ENCODE data around the gene TADA3. TPM values are rescaled to one million over a fixed set of nuclear protein-coding genes. Genes with fewer than 3 reads are reported as not detected.

The TADA3 gene
- total RNA-seq, 2 donors from 2014 or later, result 105 to 112 TPM

DNA sequence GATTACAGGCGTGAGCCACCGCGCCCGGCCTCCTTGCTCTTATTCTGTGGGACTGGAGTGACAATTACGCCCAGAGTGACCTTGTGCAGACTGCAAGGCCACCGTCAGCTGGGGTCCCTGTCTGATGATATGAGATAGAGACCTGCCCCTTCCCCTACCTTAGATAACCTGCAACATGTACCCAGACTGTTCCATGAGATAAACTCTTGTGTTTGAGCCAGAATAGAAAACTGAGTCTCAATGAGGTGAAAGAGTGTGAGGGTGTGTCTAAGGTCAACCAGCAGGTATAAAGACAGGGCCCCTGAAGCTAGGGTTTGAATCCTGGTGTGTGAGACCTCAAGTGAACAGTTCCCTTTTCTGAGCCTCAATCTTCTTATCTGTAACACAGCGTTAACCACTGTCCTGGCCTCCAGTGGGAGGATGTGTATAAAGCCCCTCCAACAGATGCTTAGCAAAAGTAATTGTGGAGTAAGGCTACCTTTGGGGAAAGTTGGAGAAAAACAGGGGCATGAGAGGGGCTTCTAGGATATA is 6.0 kb downstream of the TADA3 start:
- Mint-ChIP-seq H3K27me3 (ENCODE audit: low read depth) (no peaks in the 10 kb centered on the region), H3K4me1 (ENCODE audit: low read depth) (peaks cover 72% of the 10 kb centered on the region), H3K27ac (peak overlapping the region; percentile 39), H3K4me3 (no peak overlapping the region), H3K36me3 (ENCODE audit: insufficient read depth in 2 of 2) (peaks cover 27 to 41% of the 10 kb centered on the region in 2 donors), H3K9me3 (no peaks in the 10 kb centered on the region)
- DNase-seq (no peak), ATAC-seq (replicated peaks in 1 of 2) (no peak)

DNA sequence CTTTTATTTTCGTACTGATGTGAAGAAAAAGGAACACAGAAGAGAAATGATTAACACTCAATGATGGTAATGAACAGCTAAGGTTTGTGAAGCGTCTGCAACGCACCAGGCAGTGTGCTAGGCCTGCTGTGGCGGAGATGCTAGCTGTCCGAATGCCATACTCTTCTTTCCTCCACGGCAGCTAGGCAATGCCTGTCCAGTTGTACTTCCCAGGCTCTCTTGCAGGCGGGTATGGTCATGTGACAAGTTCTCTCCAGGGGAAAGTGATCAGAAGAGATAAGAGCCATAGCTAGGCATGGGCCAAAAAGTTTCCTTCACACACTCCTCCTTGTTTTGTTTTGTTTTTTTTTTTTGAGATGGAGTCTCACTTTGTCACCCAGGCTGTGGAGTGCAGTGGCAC is 6.7 kb downstream of the TADA3 start:
- H3K36me3 Mint-ChIP-seq (ENCODE audit: insufficient read depth in 2 of 2), result peaks cover 27 to 46% of the 10 kb centered on the region in 2 donors
- H3K27ac Mint-ChIP-seq, result no peak overlapping the region
- H3K27me3 Mint-ChIP-seq (ENCODE audit: low read depth), result no peaks in the 10 kb centered on the region
- ATAC-seq (replicated peaks in 1 of 2) (no peak), DNase-seq (no peak)
- H3K4me1 Mint-ChIP-seq (ENCODE audit: low read depth), result peaks cover 72% of the 10 kb centered on the region
- H3K9me3 Mint-ChIP-seq, result no peaks in the 10 kb centered on the region
- no peak overlapping the region for H3K4me3 Mint-ChIP-seq

DNA sequence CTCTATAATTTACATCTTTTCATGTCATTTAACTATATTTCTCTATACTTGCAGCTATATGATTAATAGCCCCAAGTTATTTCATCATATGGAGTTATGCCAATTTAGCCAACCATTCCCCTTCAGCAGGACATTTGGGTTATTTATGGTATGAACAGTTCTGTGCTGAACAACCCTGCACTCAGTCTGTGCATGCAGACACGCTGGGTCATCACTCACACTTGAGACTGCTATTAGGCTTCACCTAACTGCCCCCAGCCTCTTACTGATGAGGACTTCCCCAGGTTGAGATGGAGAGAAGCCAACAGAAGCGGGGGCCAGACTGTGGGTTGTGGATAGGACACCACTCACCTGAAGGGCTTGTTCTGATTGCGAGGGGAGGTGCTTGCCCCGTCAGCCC is 7.3 kb downstream of the TADA3 start:
- Mint-ChIP-seq H3K27ac (no peak overlapping the region), H3K27me3 (ENCODE audit: low read depth) (no peaks in the 10 kb centered on the region), H3K4me1 (ENCODE audit: low read depth) (peaks cover 72% of the 10 kb centered on the region), H3K4me3 (no peak overlapping the region), H3K36me3 (ENCODE audit: insufficient read depth in 2 of 2) (peaks cover 24 to 46% of the 10 kb centered on the region in 2 donors), H3K9me3 (no peaks in the 10 kb centered on the region)
- ATAC-seq (replicated peaks in 1 of 2), result no peak
- DNase-seq, result no peak

- Mint-ChIP-seq H3K9me3 (no peaks in the 10 kb centered on the region), H3K27ac (no peak overlapping the region), H3K36me3 (ENCODE audit: insufficient read depth in 2 of 2) (peaks cover 20 to 37% of the 10 kb centered on the region in 2 donors), H3K27me3 (ENCODE audit: low read depth) (no peaks in the 10 kb centered on the region), H3K4me3 (no peak overlapping the region), H3K4me1 (ENCODE audit: low read depth) (peaks cover 72% of the 10 kb centered on the region)
- no peak for ATAC-seq (replicated peaks in 1 of 2)
- no peak for DNase-seq
These were observed 8.3 kb downstream of the TADA3 start for GRCh38 chr3:9783954-9784353.

- Mint-ChIP-seq H3K36me3 (ENCODE audit: insufficient read depth in 2 of 2) (peaks cover 20 to 35% of the 10 kb centered on the region in 2 donors), H3K9me3 (peaks cover 0 to under 1% of the 10 kb centered on the region in 2 donors), H3K4me3 (no peak overlapping the region), H3K4me1 (ENCODE audit: low read depth) (peaks cover 73% of the 10 kb centered on the region), H3K27ac (peak overlapping the region; percentile 35), H3K27me3 (ENCODE audit: low read depth) (no peaks in the 10 kb centered on the region)
- ATAC-seq (replicated peaks in 1 of 2) (no peak), DNase-seq (no peak)
These were observed 9.5 kb downstream of the TADA3 start for GRCh38 chr3:9782770-9783169.

- Mint-ChIP-seq H3K27me3 (ENCODE audit: low read depth) (no peaks in the 10 kb centered on the region), H3K36me3 (ENCODE audit: insufficient read depth in 2 of 2) (peaks cover 17 to 33% of the 10 kb centered on the region in 2 donors), H3K4me1 (ENCODE audit: low read depth) (peaks cover 73% of the 10 kb centered on the region), H3K9me3 (peaks cover 0 to 3% of the 10 kb centered on the region in 2 donors), H3K4me3 (no peak overlapping the region), H3K27ac (peak overlapping the region; percentile 35)
- DNase-seq (no peak), ATAC-seq (replicated peaks in 1 of 2) (no peak)
These were observed 10.2 kb downstream of the TADA3 start for GRCh38 chr3:9781978-9782603.

DNA sequence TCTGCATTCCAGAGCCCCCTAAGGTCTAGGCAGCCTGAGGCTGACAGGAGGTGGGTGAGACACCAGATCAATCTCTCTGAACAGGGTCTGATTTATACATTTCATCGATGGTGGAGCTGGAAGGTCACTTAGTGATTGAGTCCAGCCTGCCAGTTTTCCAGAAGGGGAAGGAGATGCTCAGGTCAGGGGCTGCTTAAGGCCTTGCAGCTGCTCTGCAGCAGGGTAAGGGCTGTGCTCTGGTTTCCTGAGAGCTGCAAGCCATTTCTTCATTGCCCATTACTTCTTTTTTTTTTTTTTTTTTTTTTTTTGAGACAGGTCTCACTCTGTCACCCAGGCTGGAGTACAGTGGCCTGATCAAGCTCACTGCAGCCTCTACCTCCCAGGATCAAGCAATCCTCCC is 10.7 kb downstream of the TADA3 start:
- peaks cover 73% of the 10 kb centered on the region for H3K4me1 Mint-ChIP-seq (ENCODE audit: low read depth)
- peak overlapping the region; percentile 85 for H3K27ac Mint-ChIP-seq
- peaks cover 0 to 3% of the 10 kb centered on the region in 2 donors for H3K9me3 Mint-ChIP-seq
- H3K27me3 Mint-ChIP-seq (ENCODE audit: low read depth), result no peaks in the 10 kb centered on the region
- DNase-seq, result no peak
- ATAC-seq (replicated peaks in 1 of 2), result no peak
- H3K4me3 Mint-ChIP-seq, result peak overlapping the region in 1 of 2 donors; percentile 39
- peaks cover 17 to 30% of the 10 kb centered on the region in 2 donors for H3K36me3 Mint-ChIP-seq (ENCODE audit: insufficient read depth in 2 of 2)

- H3K4me3 Mint-ChIP-seq, result peak overlapping the region; percentile 42 to 82
- peaks cover 74% of the 10 kb centered on the region for H3K4me1 Mint-ChIP-seq (ENCODE audit: low read depth)
These were observed 11.4 kb downstream of the TADA3 start for GRCh38 chr3:9780910-9781309.

DNA sequence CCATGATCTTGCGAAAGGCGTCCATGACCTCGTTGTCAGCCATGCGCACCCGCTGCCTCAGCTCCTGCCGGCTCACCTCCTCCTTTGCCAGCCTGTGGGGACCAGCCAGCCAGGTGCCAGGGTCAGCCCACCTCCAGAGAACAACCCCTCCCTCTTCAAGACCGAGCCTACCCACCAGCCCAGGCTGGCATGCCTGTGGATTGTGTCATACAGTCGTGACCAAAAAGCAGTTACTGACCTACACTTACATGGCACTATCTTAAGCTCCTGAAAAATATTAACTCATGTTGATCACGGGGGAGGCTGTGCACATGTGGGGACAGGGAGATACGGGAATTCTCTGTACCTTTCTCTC is 11.8 kb downstream of the TADA3 start:
- Mint-ChIP-seq H3K4me1 (ENCODE audit: low read depth) (peaks cover 72% of the 10 kb centered on the region), H3K27ac (peak overlapping the region; percentile 81), H3K36me3 (ENCODE audit: insufficient read depth in 2 of 2) (peaks cover 10 to 22% of the 10 kb centered on the region in 2 donors), H3K27me3 (ENCODE audit: low read depth) (no peaks in the 10 kb centered on the region), H3K4me3 (peak overlapping the region; percentile 42 to 82), H3K9me3 (peaks cover 0 to 3% of the 10 kb centered on the region in 2 donors)
- no peak for ATAC-seq (replicated peaks in 1 of 2)
- DNase-seq, result peak in 1 of 2 donors; percentile 27

More at GRCh38 chr3:9780910-9781309, 11.4 kb downstream of the TADA3 start:
- Mint-ChIP-seq H3K27me3 (ENCODE audit: low read depth) (no peaks in the 10 kb centered on the region), H3K27ac (peak overlapping the region; percentile 81), H3K36me3 (ENCODE audit: insufficient read depth in 2 of 2) (peaks cover 13 to 25% of the 10 kb centered on the region in 2 donors), H3K9me3 (peaks cover 0 to 3% of the 10 kb centered on the region in 2 donors)
- no peak for DNase-seq
- no peak for ATAC-seq (replicated peaks in 1 of 2)

GRCh38 chr3:9779721-9780457 is 12.4 kb downstream of the TADA3 start:
- peak overlapping the region; percentile 81 for H3K27ac Mint-ChIP-seq
- H3K4me1 Mint-ChIP-seq (ENCODE audit: low read depth), result peaks cover 70% of the 10 kb centered on the region
- H3K4me3 Mint-ChIP-seq, result peak overlapping the region; percentile 42 to 82
- H3K27me3 Mint-ChIP-seq (ENCODE audit: low read depth), result no peaks in the 10 kb centered on the region
- peaks cover 0 to 3% of the 10 kb centered on the region in 2 donors for H3K9me3 Mint-ChIP-seq
- ATAC-seq (replicated peaks in 1 of 2), result peak; percentile 59 to 70
- DNase-seq, result peak; percentile 64 to 74
- H3K36me3 Mint-ChIP-seq (ENCODE audit: insufficient read depth in 2 of 2), result peaks cover 8 to 17% of the 10 kb centered on the region in 2 donors

GRCh38 chr3:9779075-9779593 is 13.1 kb downstream of the TADA3 start:
- H3K27me3 Mint-ChIP-seq (ENCODE audit: low read depth), result no peaks in the 10 kb centered on the region
- H3K4me1 Mint-ChIP-seq (ENCODE audit: low read depth), result peaks cover 70% of the 10 kb centered on the region
- H3K9me3 Mint-ChIP-seq, result peaks cover 0 to 3% of the 10 kb centered on the region in 2 donors
- peak overlapping the region; percentile 72 to 82 for H3K4me3 Mint-ChIP-seq
- H3K27ac Mint-ChIP-seq, result peak overlapping the region; percentile 88
- ATAC-seq (replicated peaks in 1 of 2), result no peak
- DNase-seq, result no peak
- peaks cover 8 to 16% of the 10 kb centered on the region in 2 donors for H3K36me3 Mint-ChIP-seq (ENCODE audit: insufficient read depth in 2 of 2)

- H3K9me3 Mint-ChIP-seq, result peaks cover 0 to 3% of the 10 kb centered on the region in 2 donors
- peak overlapping the region; percentile 72 to 82 for H3K4me3 Mint-ChIP-seq
- no peaks in the 10 kb centered on the region for H3K27me3 Mint-ChIP-seq (ENCODE audit: low read depth)
- DNase-seq, result peak; percentile 78 to 85
- H3K4me1 Mint-ChIP-seq (ENCODE audit: low read depth), result peaks cover 70% of the 10 kb centered on the region
- ATAC-seq (replicated peaks in 1 of 2), result peak; percentile 88 to 90
- H3K27ac Mint-ChIP-seq, result peak overlapping the region; percentile 88
- H3K36me3 Mint-ChIP-seq (ENCODE audit: insufficient read depth in 2 of 2), result peaks cover 8 to 16% of the 10 kb centered on the region in 2 donors
These were observed 13.9 kb downstream of the TADA3 start for GRCh38 chr3:9778143-9779074.
